ENCODE results near the gene GHR. TPM values are rescaled to one million over a fixed set of nuclear protein-coding genes. Genes with fewer than 3 reads are reported as not detected.

GHR gene
- total and polyA plus RNA-seq, 10 of the 15 experiments (the other 5 are each of a cell fraction or from before 2014, with no cell fraction given): 0.23 to 10.2 (median 0.48) TPM

DNA sequence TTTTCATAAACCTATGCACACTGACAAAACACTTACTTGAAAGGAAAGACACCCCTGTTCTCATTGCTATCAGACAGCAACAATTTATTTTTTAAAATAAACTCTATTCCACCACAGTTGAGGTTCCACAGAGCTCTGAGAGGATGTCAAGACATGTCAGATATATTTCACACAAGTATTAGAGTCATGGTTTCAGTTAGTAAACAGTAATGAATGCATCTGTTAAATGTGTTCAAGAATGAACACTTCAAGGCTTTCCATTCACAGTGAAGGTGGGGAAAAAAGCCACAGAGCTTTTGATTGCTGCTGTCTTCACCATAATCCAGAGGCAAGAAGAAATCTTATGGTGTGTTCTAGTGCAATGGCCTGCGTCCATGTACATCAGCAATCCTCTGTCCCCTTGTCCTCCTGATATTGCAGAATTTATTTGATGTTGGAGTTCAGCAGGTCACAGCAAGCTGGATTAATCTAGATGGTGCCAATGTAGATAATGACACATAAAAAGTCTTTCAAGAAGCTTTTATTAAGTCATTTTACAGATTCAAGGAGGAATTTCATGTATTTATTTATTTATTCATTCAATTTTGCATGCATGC, 146.8 kb downstream of the GHR start:
- no TSS peak for BruUV-seq (replicated peaks)
- no peak overlapping the region for H2AFZ ChIP-seq (ENCODE audit: control insufficient read depth, low read depth, low read length)
- CTCF ChIA-PET: interaction anchor here (1.4 kb wide), 1 partner anchor 12 kb away, joined by 4 read pairs; no protein-coding TSS in a partner anchor
- H3K27ac ChIP-seq (ENCODE audit: control insufficient read depth, insufficient read depth): no peak overlapping the region
- no peaks in the 10 kb centered on the region for H3K79me2 ChIP-seq (ENCODE audit: control insufficient read depth, insufficient read depth, low read length)
- SMC1A ChIA-PET (ENCODE audit: uncharacterized antibody, unreplicated experiment): interaction anchor here (0.6 to 1.2 kb wide), 5 partner anchors 9 to 748 kb away, joined by 3 read pairs; no protein-coding TSS in a partner anchor
- FAIRE-seq: no peak
- 0% methylated on average over 1 of the region's 1 CpG for WGBS (ENCODE audit: insufficient coverage, insufficient replicate concordance, low lambda C conversion rate, missing lambda C conversion rate)
- H3K4me3 ChIP-seq: no peak overlapping the region
- no peak for DNase-seq (ENCODE audit: low read depth, low spot score)
- no peak overlapping the region for H3K4me2 ChIP-seq (ENCODE audit: control insufficient read depth, insufficient read depth)
- in situ Hi-C loops (cut with MboI): no loop called here
- H3K9me3 ChIP-seq (replicated peaks; ENCODE audit: control insufficient read depth, insufficient read depth, low read length): no peaks in the 10 kb centered on the region
- POLR2A ChIA-PET: no interaction called here
- ATAC-seq: no peak
- RAD21 ChIA-PET (ENCODE audit: unreplicated experiment): no interaction called here
- H4K20me1 ChIP-seq (ENCODE audit: control insufficient read depth, insufficient read depth): no peaks in the 10 kb centered on the region
- intact Hi-C loops (cut with micrococcal nuclease; ENCODE audit: unreplicated experiment): no loop called here
- H3K36me3 ChIP-seq (ENCODE audit: control insufficient read depth in 2 of 2, insufficient read depth in 2 of 2, low read length in 1 of 2): no peaks in the 10 kb centered on the region
- H3K27me3 ChIP-seq (replicated peaks in 1 of 2; ENCODE audit: control insufficient read depth in 2 of 2, insufficient read depth in 2 of 2, low read length in 1 of 2): no peaks in the 10 kb centered on the region
- no peaks in the 10 kb centered on the region for H3K4me1 ChIP-seq (ENCODE audit: control insufficient read depth, insufficient read depth, low read length)
- H3K9ac ChIP-seq (ENCODE audit: control insufficient read depth, insufficient read depth, low read length): no peak overlapping the region
- TF ChIP-seq, protein P1, sequence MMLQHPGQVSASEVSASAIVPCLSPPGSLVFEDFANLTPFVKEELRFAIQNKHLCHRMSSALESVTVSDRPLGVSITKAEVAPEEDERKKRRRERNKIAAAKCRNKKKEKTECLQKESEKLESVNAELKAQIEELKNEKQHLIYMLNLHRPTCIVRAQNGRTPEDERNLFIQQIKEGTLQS (IDR thresholded peaks at IDR 0.05; ENCODE audit: borderline replicate concordance, extremely low read depth, low read depth, low read length): no peak
- TF ChIP-seq IRF5 (IDR thresholded peaks at IDR 0.05; ENCODE audit: borderline replicate concordance) (no peak), SMAD1 (IDR thresholded peaks at IDR 0.05; ENCODE audit: low read depth, partially characterized antibody) (no peak), ELK1 (IDR thresholded peaks at IDR 0.05; ENCODE audit: low read depth, low read length) (no peak), ZBED1 (IDR thresholded peaks at IDR 0.05; ENCODE audit: borderline replicate concordance) (no peak), STAT1 (conservative IDR thresholded peaks at IDR 0.05) (no peak), CEBPZ (IDR thresholded peaks at IDR 0.05; ENCODE audit: low read depth, low read length) (no peak), EP300 (IDR thresholded peaks at IDR 0.05; ENCODE audit: borderline replicate concordance in 1 of 2, control insufficient read depth in 1 of 2, low read depth in 2 of 2, low read length in 2 of 2) (no peak), POU2F2 (IDR thresholded peaks at IDR 0.05; ENCODE audit: borderline replicate concordance, low read depth, low read length) (no peak)
- TF ChIP-seq, protein P2, sequence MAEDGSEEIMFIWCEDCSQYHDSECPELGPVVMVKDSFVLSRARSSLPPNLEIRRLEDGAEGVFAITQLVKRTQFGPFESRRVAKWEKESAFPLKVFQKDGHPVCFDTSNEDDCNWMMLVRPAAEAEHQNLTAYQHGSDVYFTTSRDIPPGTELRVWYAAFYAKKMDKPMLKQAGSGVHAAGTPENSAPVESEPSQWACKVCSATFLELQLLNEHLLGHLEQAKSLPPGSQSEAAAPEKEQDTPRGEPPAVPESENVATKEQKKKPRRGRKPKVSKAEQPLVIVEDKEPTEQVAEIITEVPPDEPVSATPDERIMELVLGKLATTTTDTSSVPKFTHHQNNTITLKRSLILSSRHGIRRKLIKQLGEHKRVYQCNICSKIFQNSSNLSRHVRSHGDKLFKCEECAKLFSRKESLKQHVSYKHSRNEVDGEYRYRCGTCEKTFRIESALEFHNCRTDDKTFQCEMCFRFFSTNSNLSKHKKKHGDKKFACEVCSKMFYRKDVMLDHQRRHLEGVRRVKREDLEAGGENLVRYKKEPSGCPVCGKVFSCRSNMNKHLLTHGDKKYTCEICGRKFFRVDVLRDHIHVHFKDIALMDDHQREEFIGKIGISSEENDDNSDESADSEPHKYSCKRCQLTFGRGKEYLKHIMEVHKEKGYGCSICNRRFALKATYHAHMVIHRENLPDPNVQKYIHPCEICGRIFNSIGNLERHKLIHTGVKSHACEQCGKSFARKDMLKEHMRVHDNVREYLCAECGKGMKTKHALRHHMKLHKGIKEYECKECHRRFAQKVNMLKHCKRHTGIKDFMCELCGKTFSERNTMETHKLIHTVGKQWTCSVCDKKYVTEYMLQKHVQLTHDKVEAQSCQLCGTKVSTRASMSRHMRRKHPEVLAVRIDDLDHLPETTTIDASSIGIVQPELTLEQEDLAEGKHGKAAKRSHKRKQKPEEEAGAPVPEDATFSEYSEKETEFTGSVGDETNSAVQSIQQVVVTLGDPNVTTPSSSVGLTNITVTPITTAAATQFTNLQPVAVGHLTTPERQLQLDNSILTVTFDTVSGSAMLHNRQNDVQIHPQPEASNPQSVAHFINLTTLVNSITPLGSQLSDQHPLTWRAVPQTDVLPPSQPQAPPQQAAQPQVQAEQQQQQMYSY (CRISPR knock-in tag; IDR thresholded peaks at IDR 0.05): no peak
- TF ChIP-seq, protein P3, sequence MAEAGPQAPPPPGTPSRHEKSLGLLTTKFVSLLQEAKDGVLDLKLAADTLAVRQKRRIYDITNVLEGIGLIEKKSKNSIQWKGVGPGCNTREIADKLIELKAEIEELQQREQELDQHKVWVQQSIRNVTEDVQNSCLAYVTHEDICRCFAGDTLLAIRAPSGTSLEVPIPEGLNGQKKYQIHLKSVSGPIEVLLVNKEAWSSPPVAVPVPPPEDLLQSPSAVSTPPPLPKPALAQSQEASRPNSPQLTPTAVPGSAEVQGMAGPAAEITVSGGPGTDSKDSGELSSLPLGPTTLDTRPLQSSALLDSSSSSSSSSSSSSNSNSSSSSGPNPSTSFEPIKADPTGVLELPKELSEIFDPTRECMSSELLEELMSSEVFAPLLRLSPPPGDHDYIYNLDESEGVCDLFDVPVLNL (IDR thresholded peaks at IDR 0.05; ENCODE audit: low read depth, low read length): no peak

Measured in GM12878 (cell line).